ENCODE results near the gene SON.

DNA sequence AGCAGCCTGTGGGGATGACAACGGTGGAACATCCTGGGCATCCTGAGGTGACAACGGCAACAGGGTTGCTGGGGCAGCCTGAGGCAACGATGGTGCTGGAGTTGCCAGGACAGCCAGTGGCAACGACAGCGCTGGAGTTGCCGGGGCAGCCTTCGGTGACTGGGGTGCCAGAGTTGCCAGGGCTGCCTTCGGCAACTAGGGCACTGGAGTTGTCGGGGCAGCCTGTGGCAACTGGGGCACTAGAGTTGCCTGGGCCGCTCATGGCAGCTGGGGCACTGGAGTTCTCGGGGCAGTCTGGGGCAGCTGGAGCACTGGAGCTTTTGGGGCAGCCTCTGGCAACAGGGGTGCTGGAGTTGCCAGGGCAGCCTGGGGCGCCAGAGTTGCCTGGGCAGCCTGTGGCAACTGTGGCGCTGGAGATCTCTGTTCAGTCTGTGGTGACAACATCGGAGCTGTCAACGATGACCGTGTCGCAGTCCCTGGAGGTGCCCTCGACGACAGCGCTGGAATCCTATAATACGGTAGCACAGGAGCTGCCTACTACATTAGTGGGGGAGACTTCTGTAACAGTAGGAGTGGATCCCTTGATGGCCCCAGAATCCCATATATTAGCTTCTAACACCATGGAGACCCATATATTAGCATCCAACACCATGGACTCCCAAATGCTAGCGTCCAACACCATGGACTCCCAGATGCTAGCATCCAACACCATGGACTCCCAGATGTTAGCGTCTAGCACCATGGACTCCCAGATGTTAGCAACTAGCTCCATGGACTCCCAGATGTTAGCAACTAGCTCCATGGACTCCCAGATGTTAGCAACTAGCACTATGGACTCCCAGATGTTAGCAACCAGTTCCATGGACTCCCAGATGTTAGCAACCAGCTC lies 8.2 kb downstream of the SON start:
- TF ChIP-seq CTCF (IDR thresholded peaks at IDR 0.05), result no peak
- no peak for TF ChIP-seq POLR2A (IDR thresholded peaks at IDR 0.05)
- TF ChIP-seq POLR2AphosphoS5 (IDR thresholded peaks at IDR 0.05), result no peak
